Activated naive CD4-positive, alpha-beta T cell treated with anti-CD3 and anti-CD28 coated beads, Interleukin-2, amount 50 U/mL, for 72 hours (primary cell): ENCODE results near the gene EYS. TPM values are rescaled to one million over a fixed set of nuclear protein-coding genes. Genes with fewer than 3 reads are reported as not detected.
"Not testable (repeated sequence)": the region's sequence is repeated elsewhere in the genome, so short reads cannot be mapped to it uniquely, and the experiment has no call there.

Experiments
- ATAC-seq, 2 donors: fragments of 150-1000 bp; cut with Tn5 transposase; 2 replicates each; pipeline ENCODE4 v1.10.0; 2021; ENCODE audit warnings: mild to moderate bottlenecking in 2 of 2, moderate library complexity in 2 of 2
- DNase-seq, 2 donors: peaks; one replicate each; pipeline ENCODE4 v3.0.0; 2021 to 2022; ENCODE audit warnings: low spot score in 2 of 2
- H3K27ac Mint-ChIP-seq, 2 donors: one replicate each; pipeline ENCODE4 v1.8.0; 2022; ENCODE audit warnings: mild to moderate bottlenecking in 2 of 2, mixed read lengths in 2 of 2
- H3K36me3 Mint-ChIP-seq, 2 donors: one replicate each; pipeline ENCODE4 v1.8.0; 2022; ENCODE audit warnings: mixed read lengths in 2 of 2
- H3K9me3 Mint-ChIP-seq, 2 donors: one replicate each; pipeline ENCODE4 v1.8.0; 2022; ENCODE audit warnings: mixed read lengths in 2 of 2
- total RNA-seq, 2 donors: library from RNA; stranded (reverse); gene quantifications; one replicate each; pipeline ENCODE4 v1.2.3, GENCODE V29; 2022

The EYS gene
- total RNA-seq, 2 donors from 2014 or later, result not detected

GRCh38 chr6:64012351-64013001 lies 1694.5 kb downstream of the EYS start:
- DNase-seq, result no peak
- Mint-ChIP-seq H3K36me3 (peaks cover 6 to 8% of the 10 kb centered on the region in 2 donors), H3K9me3 (peaks cover 11 to 13% of the 10 kb centered on the region in 2 donors), H3K27ac (no peak overlapping the region)
- no peak for ATAC-seq

GRCh38 chr6:64010666-64011065 lies 1696.4 kb downstream of the EYS start:
- peaks cover 6 to 8% of the 10 kb centered on the region in 2 donors for H3K36me3 Mint-ChIP-seq
- H3K9me3 Mint-ChIP-seq, result peaks cover 16 to 19% of the 10 kb centered on the region in 2 donors
- ATAC-seq (no peak), DNase-seq (no peak)
- no peak overlapping the region for H3K27ac Mint-ChIP-seq

- Mint-ChIP-seq H3K36me3 (peaks cover 6 to 8% of the 10 kb centered on the region in 2 donors), H3K27ac (no peak overlapping the region), H3K9me3 (peaks cover 16 to 23% of the 10 kb centered on the region in 2 donors)
- no peak for ATAC-seq
- DNase-seq, result no peak
Measured at GRCh38 chr6:64010010-64010409, 1697.0 kb downstream of the EYS start.

- Mint-ChIP-seq H3K36me3 (peaks cover 6 to 8% of the 10 kb centered on the region in 2 donors), H3K9me3 (peaks cover 20 to 31% of the 10 kb centered on the region in 2 donors), H3K27ac (no peak overlapping the region)
- ATAC-seq, result no peak
- no peak for DNase-seq
Measured at GRCh38 chr6:64006246-64006645, 1700.8 kb downstream of the EYS start.

- H3K36me3 Mint-ChIP-seq, result no peaks in the 10 kb centered on the region
- H3K27ac Mint-ChIP-seq, result no peak overlapping the region
- peaks cover 4 to 13% of the 10 kb centered on the region in 2 donors for H3K9me3 Mint-ChIP-seq
- no peak for DNase-seq
- no peak for ATAC-seq
Measured at GRCh38 chr6:64000818-64001491, 1706.1 kb downstream of the EYS start.

GRCh38 chr6:63999613-64000012 lies 1707.4 kb downstream of the EYS start:
- Mint-ChIP-seq H3K9me3 (peaks cover 4 to 10% of the 10 kb centered on the region in 2 donors), H3K36me3 (no peaks in the 10 kb centered on the region), H3K27ac (no peak overlapping the region)
- DNase-seq (no peak), ATAC-seq (no peak)

- no peak for ATAC-seq
- Mint-ChIP-seq H3K36me3 (no peaks in the 10 kb centered on the region), H3K9me3 (peaks cover 4 to 8% of the 10 kb centered on the region in 2 donors), H3K27ac (no peak overlapping the region)
- no peak for DNase-seq
Measured at GRCh38 chr6:63998991-63999390, 1708.0 kb downstream of the EYS start.

GRCh38 chr6:63997734-63998133 lies 1709.3 kb downstream of the EYS start:
- DNase-seq, result no peak
- Mint-ChIP-seq H3K27ac (no peak overlapping the region), H3K36me3 (no peaks in the 10 kb centered on the region), H3K9me3 (peaks cover 0 to 4% of the 10 kb centered on the region in 2 donors)
- ATAC-seq, result no peak

- H3K9me3 Mint-ChIP-seq, result peaks cover 0 to 4% of the 10 kb centered on the region in 2 donors
- no peak overlapping the region for H3K27ac Mint-ChIP-seq
- H3K36me3 Mint-ChIP-seq, result no peaks in the 10 kb centered on the region
- no peak for ATAC-seq
- DNase-seq, result no peak
Measured at GRCh38 chr6:63997221-63997620, 1709.8 kb downstream of the EYS start.

GRCh38 chr6:63985223-63985622 lies 1721.8 kb downstream of the EYS start:
- ATAC-seq (no peak), DNase-seq (no peak)
- Mint-ChIP-seq H3K36me3 (no peaks in the 10 kb centered on the region), H3K27ac (no peak overlapping the region), H3K9me3 (peaks cover 4% of the 10 kb centered on the region in 2 donors)

GRCh38 chr6:63975699-63976098 lies 1731.3 kb downstream of the EYS start:
- Mint-ChIP-seq H3K36me3 (no peaks in the 10 kb centered on the region), H3K9me3 (no peaks in the 10 kb centered on the region), H3K27ac (no peak overlapping the region)
- no peak for DNase-seq
- ATAC-seq, result no peak

GRCh38 chr6:63968650-63969049 lies 1738.4 kb downstream of the EYS start:
- H3K27ac Mint-ChIP-seq, result no peak overlapping the region
- H3K9me3 Mint-ChIP-seq, result no peaks in the 10 kb centered on the region
- ATAC-seq, result no peak
- no peaks in the 10 kb centered on the region for H3K36me3 Mint-ChIP-seq
- DNase-seq, result no peak

- ATAC-seq (no peak), DNase-seq (no peak)
- Mint-ChIP-seq H3K27ac (no peak overlapping the region), H3K9me3 (peaks cover 5% of the 10 kb centered on the region in 2 donors), H3K36me3 (no peaks in the 10 kb centered on the region)
Measured at GRCh38 chr6:63964366-63964765, 1742.7 kb downstream of the EYS start.

- ATAC-seq (no peak), DNase-seq (no peak)
- Mint-ChIP-seq H3K27ac (no peak overlapping the region), H3K36me3 (no peaks in the 10 kb centered on the region), H3K9me3 (peaks cover 5% of the 10 kb centered on the region in 2 donors)
Measured at GRCh38 chr6:63963769-63964315, 1743.2 kb downstream of the EYS start.

GRCh38 chr6:63953336-63954021 lies 1753.5 kb downstream of the EYS start:
- not testable (repeated sequence) for DNase-seq, H3K36me3 Mint-ChIP-seq, ATAC-seq, H3K9me3 Mint-ChIP-seq, H3K27ac Mint-ChIP-seq

GRCh38 chr6:63947792-63948529 lies 1759.1 kb downstream of the EYS start:
- H3K9me3 Mint-ChIP-seq, result no peaks in the 10 kb centered on the region
- DNase-seq (no peak), ATAC-seq (no peak)
- H3K36me3 Mint-ChIP-seq, result no peaks in the 10 kb centered on the region
- H3K27ac Mint-ChIP-seq, result no peak overlapping the region

- H3K27ac Mint-ChIP-seq, result no peak overlapping the region
- no peaks in the 10 kb centered on the region for H3K9me3 Mint-ChIP-seq
- no peaks in the 10 kb centered on the region for H3K36me3 Mint-ChIP-seq
- ATAC-seq (no peak), DNase-seq (no peak)
Measured at GRCh38 chr6:63945987-63946386, 1761.0 kb downstream of the EYS start.
